HG03558 (cell line): ENCODE data around the gene STK24.

Source experiments
- ATAC-seq: cut with Tn5 transposase; IDR thresholded peaks from one replicate; pipeline ENCODE4 v1.9.1; 2021; ENCODE audit warnings: moderate number of reproducible peaks; ENCODE audit not compliant: unreplicated experiment; ENCODE audit errors: extremely low read depth

Gene STK24

DNA sequence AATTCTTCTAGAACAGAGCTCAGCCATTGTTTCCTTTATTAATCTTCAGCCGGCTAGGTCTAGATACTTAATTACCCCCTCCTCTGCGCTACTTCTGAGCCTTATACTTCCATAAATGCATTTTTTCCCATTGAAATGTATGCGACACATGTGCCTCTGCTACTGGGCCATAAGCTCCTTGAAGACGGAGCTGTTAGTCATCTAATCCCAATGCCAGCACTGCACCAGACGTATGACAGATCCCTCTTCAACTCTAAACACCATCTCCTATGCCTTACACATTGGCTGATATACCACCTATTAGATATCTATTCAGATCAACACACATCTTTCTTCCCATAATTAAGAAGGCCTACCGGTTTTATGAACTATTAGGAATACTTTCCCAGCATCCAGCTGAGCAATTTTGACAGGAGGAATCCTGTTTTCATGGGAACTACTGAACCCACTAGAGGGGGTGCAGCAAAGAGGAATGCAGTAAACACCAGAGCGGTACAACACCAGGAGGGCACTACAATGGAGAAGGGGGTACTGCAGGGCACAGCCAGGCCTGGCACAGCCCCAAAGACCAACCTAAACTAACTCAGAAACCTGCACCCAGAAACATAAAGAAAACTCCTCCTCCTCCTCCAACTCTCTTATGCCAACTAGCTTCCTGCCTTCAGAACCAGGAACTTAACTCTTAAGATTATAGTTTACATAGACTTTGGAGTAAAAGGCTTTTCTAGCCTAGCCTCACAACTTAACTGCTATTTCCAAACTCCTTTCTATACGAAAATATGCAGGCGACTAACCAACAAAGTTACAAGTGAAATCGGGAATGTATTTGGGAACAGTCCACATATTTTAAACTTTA is 18.7 kb downstream of the STK24 start:
- no peak for ATAC-seq

DNA sequence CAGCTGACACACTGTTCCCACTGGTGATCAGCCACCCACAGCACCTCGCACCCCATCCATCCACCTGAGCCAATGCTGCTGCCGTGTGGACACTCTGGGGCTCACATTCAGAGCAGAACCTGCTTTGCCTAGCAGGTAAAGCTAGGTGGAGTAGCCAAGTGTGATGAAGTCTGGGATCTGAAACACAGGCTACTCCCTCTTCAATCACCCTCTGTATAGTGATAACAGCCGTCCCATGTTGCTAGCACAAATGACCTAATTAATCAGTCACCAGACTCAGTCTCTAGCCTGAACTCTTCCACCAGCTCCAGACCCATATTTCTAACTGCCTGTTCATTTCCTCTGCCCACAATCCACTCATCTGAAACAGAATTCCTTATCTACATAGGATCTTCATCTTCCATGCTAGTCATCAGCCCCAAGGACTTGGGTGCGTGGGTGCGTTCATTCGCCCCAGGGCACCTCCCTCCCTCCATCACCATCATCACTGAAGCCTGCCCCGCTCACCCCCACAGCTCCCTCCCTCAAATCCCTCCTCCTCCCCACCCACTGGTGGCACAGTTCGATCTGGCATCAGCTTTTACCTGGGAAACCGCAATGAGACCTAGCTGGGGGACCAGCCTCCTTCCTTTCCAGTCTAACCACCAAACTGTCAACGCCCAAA is 19.8 kb downstream of the STK24 start:
- ATAC-seq, result no peak

DNA sequence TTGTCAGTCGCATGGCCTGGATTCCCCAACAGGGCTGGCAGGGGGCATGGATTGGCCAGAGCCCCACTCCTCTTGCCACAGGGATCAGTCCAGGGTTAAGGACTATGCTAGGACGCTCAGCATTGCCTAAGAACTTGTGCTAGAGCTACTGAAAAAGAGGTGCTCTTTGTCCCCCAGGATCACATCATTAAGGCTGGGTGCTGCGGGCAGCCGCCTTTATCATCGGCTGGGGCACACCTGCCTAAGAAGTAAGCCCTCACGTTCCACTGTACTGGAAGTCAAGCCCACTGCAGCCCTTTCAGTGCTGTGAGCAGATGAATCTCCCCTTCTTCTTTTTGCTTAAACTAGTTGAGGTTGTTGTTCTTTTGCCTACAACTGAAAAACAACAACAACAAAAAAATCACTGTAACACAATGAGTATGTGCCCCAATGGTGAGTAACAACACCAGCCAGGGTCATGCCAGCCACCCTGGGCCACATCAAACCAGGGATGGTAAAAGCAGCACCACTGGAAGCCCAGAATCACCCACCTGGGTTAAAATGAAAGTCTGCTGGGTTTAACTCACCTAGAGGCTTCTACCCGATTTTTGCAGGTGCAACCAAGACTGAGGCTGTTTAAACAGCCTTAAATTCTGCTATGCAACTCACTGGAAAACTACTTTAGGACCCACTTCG is 20.6 kb downstream of the STK24 start:
- ATAC-seq, result no peak

DNA sequence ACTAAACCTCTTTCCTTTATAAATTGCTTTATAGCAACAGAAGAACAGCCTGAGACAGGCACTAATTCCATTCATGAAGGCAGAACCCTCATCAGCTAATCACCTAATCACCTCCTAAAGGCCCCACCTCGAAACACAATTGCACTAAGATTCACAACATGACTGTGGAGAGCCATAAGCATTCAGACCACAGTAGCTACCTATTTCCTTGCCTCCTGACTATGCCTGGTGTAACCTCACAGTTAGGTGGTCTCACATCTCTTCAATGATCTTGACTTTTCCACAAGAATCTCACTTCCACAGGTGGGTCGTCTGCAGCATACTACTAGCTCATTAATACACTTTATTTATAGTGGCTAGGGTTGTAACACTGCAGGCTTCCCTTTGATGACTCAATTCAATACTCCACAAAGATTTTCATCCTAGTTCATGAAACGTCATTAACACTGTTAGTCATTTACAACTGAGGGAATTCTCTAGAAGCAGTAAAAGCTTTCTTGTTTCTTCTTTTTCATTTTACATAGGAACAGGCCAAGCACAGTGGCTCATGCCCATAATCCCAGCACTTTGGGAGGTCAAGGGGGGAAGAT is 27.1 kb downstream of the STK24 start:
- peak; percentile 66 for ATAC-seq

DNA sequence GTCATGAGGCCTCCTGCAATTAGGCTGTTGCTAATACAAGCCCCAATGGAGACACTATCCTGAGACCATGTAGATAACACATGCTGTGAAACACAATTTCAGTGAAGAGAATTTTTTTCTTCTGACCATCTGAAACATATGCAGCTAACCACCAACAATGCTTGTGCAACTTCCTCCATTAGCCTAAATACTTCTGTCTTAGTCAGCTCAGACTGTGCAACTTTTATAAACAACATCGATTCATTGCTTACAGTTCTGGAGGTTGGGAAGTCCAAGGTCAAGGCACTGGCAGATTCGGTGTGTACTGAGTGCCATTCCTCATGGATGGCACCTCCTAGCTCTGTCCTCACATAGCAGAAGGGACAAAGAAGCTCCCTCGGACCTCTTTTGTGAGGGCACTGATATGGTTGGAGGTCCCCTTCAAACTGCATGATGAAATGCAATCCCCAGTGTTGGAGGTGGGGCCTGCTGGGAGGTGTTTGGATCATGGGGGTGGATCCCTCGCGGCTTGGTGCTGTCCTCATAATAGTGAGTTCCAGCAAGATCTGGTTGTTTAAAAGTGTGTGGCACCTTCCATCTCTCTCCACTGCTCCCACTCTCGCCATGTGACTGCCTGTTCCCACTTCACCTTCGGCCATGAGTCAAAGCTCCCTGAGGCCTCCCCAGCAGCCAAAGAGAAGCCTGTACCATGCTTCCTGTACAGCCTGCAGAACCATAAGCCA is 27.7 kb downstream of the STK24 start:
- ATAC-seq, result no peak

DNA sequence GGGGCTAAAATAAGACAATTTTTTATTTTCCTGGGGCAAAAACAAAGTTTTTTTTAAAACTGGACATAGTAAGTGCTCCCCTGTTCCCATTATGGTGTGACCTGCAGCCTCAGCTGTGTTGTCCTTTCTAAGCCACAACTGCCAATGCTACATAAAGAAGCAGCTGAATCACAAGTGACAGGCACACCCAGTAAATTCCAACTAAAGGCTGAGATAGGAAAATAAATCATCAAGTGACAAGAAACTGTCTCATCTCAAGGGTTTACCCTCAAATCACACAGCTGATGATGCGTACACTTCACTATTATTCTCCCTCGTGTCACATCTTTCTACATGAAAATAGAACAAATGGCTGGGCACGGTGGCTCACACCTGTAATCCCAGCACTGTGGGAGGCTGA is 28.7 kb downstream of the STK24 start:
- no peak for ATAC-seq

DNA sequence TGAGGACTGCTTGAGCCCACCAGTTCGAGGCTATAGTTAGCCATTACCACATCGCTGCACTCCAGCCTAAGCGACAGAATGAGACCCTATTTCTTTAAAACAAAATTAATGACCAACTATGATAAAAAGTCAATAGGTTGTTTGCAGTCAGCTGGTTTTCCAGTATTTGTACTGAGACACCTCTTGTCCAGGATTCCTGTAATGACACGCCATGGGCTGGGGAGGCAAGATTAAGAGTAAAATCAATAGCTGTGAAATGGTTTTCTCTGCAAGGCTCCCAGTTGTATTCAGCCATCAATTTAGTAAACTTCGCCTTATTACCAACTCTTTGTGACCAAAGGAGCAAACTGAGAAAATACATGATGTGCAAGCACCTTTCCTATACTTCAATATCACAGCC is 29.5 kb downstream of the STK24 start:
- ATAC-seq, result no peak

DNA sequence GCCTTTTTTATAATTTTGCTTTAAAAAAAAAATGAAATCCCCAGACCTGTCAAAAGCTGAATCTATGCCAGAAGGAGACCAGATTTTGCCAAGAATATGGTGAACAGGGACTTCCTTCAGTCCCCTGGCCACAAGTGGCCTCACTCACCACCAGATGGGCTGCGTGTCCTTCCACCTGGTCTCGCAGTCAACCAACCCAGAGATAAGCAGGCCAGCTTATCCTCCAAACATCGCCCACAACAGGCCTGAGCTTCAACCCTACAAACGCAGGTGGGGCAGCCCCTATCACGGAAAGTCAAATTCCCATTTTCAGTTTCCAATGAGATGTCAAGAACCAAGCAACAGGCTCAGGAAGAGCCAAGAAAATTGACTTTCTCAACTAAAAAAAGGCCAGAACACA is 30.5 kb downstream of the STK24 start:
- ATAC-seq, result no peak

DNA sequence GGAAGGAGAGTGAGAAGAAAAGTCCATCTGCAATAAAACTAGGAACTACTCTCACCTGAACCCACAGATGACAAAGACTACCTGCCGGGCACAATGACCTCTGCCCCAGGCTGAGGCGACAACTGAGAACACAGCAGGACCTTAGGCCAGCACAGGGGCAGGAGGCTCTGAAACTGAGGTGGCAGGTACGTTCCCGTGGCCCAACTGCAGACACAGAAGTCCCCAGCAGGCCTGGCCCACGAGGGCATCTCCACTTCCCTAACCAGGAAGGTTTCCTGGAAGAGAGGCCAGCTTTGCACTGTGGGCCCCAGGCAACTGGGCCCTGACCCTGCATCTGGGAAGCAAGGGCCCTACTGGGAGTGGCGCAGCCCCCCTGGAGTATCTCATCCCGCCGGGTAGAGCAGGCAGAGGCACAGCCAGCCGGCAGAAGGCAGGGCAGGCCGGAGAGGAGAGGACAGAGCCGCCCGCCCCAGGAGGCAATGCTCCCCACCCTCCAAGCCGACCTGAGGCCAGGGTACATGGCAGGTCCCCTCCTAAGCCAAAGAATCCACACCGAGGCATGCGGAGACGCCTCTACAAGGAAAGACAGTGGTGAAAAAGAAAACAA is 32.7 kb downstream of the STK24 start:
- ATAC-seq, result no peak

DNA sequence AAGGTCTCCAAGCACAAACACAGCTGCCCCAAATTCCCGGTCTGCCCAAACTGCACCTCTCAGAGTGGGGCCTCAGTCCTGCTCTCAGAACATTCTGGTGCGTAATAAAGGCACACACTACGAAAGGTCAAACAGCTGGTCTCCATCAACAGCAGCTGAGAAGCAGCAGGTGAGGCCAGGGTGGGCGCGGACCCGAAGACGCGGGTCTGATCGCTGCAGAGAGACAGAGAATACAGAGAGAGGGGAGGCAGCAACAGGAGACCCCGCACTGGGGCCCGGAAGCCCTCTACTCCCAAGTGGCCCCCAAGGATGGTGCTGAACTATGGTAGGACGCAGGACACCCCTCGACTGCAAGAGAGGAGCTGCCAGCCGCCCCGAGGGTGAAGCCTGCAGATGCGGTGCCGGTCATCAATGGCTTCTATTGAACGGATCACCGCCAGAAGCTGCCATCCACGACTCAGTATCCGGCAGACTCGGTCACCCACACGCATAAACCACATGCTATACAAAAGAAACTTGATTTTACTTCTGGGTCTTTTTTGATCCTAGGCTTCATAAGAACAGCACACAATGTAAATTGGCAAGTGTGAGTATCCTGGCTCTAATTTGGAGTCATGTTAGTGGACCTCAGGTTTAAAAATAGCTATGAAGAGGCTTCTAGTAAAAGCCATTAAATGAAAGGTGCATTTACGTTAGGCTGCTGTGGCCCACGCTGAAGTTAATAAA is 33.4 kb downstream of the STK24 start:
- ATAC-seq, result no peak

DNA sequence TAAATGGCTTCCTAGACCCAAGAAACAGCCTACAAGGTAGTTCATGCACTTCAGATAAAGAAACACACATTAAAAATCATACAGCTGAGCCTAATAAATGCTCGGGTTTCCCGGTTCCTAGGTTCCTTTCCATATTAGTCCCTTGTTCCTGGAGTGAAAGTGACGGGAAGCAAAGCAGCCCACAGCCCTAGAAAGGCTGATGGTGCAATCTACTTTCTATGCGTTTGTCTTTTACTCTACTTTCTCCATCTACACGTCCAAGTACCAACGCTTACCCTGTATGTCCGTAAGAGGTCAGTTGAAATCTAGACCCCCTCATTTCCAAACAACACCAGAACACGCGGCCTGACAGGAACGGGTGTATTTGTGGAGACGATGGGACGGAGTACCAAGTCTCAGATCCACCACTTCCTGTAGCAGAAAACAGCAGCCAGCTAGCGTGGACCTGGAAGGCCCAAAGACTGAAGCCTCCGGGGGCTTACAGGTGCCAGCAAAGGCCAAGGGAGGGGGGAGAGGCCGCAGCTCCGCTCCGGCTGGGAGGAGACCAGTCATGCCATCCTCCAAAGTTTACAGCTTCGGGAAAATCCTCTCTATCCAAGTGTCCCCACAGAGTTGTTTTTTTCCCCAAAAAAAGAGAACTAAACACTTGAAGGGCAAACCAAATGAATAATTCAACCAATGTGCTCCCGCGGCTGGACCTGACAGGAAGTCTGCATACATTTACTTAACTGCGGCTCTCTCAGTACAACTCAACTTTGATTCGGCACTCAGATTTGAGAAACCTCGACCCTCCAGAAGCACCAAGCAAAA is 34.1 kb downstream of the STK24 start:
- no peak for ATAC-seq

DNA sequence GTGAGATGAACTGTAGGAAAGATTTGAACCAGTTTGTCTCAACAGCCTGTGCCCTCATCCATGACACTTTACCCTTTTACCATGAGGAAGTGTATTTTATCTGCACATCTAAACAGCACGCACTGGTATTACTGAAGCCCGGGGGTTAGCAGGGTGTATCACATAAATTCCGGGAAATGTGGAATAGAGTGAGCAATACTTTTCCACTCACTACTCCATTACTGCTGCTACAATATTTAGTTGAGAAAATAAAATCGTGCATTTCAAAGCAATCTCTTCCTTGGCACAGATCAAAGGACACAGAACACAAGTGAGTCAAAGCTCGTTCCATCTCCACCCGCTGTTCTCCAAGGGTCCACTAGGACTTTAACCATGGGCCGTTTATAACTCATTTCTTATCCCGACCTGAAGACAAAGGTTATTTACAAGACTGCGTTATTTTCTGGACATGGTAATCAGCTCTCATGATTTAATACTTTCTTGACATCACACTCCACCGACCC is 35.2 kb downstream of the STK24 start:
- no peak for ATAC-seq

DNA sequence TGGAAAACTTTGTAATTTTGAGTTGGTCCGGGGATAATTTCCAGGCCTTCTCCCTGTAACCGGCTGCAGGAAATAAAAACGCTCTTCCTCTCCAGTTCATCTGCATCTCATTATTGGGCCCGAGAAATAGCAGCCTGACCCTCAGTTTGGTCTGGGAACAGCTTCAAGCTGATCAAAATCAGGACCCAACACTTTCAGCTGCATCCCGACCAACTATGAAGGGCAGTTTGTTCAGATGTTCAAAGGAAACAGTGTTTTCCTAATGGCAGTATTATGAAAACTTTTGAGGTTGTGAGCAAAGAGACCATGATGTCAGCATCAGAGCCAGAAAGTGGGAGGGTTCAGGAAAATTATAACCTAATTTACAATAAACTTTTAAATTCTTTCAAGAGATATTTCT is 35.7 kb downstream of the STK24 start:
- no peak for ATAC-seq

DNA sequence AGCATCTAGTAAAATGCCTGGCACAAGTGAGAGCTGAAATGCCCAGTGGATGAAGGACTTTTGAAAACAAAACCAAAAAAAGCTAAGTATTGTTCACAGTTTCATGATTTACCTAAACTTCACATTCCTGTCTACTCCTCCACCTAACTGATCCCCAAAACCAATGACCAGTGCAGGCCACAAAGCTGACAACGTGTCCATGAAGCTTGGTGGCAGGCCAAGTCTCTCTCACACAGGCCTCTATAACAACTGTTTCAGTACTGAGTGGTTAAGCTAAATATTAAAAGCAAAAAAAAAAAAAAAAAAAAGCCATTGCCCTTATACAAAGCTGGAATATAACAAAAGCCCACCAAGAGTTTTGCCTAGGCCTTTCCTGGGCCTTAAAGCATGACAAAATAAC is 36.4 kb downstream of the STK24 start:
- ATAC-seq, result no peak

DNA sequence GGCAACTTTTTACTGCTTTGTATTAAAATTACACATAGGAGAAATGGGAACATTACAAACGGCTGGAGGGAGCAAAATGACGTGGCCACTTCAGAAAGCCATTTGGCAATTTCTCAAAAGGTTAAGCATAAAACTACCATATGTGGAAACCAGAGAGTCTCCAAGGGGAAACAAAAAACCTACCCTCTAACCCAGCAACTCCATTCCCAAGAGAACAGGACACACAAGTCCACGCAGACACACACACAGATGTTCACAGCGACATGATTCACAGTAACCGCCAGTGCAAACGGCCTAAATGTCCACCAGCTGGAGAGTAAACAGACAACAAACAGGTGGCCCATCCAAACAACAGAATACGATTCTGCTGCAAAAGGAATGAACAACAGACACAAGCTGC is 37.2 kb downstream of the STK24 start:
- no peak for ATAC-seq

DNA sequence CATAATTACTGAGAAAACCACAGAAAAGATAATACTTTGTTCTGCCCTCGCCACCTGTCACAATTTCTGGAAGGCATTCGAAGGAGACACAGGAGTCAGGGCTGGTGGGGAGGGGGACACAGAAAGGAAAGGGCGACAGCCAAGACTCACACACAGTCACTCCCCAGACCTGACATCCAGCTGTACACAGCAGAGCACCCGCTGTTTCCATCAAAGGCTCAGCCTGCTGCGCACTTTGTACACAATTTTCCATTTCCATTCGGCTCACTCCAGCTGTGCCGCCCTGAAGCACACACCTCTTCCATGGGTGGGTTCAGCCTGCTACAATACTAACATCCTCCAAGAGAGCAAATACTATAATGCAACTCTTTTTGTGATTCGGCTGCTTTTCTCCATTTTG is 38.0 kb downstream of the STK24 start:
- ATAC-seq, result no peak

DNA sequence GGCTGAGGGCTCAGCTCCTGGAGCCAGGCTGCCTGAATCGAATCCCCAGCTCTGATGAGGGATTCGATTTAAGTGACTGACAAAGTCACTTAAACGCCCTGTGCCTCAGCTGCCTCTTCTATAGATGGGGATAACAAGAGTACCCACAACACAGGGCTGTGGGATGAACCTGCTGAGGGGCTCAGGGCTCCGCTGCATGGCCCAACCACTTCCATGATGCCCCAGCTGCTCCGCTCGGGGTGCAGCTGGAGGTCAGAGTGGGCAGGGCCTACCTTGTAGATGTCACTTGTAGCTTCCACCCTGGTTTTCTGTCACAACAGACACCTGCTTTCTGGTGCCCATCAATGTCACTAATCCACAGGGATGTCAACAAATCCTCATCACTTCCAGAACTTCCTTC is 39.2 kb downstream of the STK24 start:
- ATAC-seq, result no peak

DNA sequence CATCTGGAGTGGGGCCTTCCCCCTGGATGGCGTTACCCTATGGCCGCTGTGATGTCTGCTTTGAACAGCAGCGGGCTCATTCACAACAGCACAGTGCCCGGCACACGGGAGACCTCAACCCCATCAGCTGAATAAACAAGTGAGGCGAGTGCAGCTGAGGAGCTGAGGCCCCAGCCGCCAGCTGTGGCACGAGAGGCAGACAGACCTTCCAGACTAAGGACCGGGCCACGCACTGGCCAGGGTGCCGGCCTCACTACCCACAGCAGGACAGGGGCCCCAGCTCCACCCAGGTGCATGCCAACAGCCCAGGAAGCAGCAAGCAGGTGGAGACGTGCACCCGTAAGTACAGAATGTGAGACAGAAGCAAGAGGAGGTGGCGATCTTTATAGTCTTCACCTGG is 39.6 kb downstream of the STK24 start:
- no peak for ATAC-seq
